8988T (cell line): ENCODE measurements around the gene CC2D1B.
A peak's percentile ranks its signal among the peaks of the same experiment; 100 is the strongest.
"Not testable (repeated sequence)": the region's sequence is repeated elsewhere in the genome, so short reads cannot be mapped to it uniquely, and the experiment has no call there.

Experiments used
- DNase-seq: peaks from one replicate; pipeline ENCODE4 v3.0.0; 2011

CC2D1B gene, protein sequence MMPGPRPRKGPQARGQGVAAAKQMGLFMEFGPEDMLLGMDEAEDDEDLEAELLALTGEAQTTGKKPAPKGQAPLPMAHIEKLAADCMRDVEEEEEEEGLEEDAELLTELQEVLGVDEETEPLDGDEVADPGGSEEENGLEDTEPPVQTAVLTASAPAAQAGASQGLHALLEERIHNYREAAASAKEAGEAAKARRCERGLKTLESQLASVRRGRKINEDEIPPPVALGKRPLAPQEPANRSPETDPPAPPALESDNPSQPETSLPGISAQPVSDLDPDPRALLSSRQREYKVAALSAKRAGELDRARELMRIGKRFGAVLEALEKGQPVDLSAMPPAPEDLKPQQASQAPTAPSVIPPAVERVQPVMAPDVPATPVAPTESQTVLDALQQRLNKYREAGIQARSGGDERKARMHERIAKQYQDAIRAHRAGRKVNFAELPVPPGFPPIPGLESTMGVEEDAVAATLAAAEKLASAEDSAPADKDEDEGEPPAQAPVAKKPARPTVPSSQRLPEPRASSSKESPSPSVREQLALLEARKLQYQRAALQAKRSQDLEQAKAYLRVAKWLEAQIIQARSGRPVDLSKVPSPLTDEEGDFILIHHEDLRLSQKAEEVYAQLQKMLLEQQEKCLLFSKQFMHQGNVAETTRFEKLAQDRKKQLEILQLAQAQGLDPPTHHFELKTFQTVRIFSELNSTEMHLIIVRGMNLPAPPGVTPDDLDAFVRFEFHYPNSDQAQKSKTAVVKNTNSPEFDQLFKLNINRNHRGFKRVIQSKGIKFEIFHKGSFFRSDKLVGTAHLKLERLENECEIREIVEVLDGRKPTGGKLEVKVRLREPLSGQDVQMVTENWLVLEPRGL

DNA sequence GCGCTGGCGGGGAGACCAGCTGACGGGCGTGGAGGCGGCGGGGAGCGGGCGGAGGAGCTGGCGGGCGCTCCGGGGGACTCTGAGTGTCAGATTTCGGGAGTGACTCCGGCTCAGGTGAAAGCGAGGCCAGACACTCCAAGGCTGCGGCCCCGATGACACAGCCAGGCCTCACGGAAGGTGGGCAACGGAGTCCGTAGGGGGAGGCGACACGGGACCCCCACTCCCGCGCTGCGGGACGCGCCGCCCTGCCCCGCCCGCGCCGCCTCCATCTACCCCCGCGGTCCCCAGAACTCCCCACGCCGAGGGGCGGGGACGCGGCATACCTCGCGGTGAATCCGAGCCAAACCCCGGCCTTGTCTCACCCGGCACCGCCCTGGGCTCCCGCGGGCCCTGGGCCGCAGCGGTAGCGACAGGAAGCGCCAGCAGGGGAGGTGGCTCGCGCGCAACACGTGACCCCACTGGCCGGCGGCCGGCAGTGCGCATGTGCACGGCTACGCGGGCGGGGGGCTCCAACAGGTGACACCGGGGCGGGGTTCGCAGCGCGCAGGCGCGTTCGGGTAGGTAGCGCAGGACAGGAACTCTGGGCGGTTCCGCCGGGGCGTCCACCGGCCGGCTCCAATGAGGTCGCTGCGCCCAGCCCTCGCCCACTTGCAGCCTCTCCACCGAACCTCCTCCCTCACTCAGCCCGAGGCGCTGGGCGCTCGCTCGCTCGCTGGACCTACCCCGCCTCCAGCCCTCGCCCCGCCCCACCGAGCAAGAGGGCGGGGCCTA lies at the start of gene CC2D1B:
Gene CC2D1B, minus strand, starts transcription at position 460 of the 771 bp plus-strand sequence. CDS start 1,585 bp downstream, outside the sequence.
- peak; percentile 94 for DNase-seq

DNA sequence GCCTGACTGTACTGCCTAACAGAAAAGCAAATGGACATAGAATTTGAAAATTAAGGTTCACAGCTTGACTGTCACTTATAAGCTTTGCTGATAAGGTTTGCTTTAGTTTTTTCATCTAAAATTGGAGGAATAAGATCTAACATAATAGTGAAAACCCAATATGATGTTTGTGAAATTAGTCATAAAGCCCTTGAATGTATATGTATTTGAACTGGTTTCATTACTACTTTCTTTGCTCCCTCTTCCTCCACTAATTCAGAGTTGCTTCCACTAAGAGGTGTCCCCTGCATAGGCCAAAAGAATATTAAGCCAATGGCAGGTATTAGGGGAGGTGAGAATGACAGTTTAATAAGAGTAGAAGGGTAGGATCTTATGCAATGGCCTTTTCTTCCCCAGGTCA lies 48.9 kb upstream of the CC2D1B start:
- DNase-seq, result no peak

DNA sequence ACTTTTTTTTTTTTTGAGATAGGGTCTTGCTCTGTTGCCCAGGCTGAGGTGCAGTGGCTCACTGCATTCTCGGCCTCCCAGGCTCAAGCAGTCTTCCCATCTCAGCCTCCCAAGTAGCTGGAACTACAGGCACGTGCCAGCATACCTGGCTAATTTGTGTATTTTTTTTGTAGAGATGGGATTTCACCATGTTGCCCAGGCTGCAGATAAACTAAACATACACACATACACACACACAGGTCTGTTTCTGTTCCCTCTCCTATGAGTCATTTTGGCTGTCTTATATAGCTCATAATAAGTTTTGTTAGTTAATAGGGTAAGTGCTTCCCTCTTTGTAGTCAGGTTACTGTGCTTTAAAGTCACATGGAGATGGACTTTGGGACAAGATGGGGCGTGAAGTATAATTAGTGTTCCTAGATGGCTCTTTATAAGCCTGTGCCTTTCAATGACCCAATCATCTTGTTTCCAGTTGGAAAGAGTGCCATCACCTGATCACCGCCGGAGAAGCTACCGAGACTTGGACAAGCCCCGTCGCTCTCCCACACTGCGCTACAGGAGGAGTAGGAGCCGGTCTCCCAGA lies 47.5 kb upstream of the CC2D1B start:
- no peak for DNase-seq

DNA sequence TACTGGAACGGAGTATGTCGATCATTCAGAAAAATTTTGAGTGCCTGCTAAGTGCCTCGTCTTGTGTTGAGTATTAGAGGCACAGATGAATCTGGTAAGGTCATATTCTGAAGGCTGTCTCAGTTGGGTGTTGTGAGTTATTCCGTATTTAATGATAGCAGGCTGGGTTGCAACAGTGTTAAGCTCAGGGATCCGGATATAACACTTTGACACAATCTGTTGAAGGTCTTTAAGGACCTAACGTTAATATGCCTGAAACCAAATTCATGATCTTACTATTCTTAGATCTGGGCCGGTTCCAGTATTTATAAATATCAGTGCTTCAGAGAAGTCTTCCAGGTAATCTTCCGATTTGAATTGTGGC lies 39.0 kb upstream of the CC2D1B start:
- no peak for DNase-seq

DNA sequence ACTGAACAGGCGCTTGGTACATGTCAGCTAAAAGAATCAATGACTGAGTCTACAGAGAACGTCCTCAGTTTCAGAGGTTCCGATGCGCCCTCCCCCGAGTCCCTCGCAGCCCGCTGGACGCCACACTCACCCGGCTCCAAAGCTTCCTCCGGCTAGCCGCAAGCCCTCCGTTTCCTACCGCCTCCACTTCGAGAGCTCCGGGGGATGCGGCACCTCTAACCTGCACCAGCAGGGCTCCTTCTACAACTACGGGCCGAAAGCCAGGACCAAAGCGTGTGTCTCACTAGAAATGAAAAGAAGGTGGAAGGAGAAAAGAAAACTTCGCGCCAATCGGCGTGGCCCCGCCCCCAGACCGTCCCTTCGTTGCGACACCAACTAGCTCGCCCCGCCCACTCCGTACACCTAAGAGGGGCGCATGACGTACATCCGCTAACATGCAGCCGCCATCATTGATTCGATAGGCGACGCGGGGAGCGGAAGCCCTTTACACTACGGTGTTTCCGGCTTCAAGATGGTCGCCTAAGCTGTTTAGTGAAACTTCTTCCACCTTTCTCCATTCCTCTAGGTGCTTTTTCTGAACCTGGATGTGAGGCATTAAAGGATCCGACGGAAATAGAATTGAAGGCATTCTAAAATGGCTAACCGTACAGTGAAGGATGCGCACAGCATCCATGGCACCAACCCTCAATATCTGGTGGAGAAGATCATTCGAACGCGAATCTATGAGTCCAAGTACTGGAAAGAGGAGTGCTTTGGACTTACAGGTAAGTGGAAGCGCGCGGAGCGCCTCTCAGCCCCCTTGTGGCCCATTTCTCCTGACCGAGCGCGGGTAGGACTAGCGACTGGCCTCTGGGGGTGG lies 38.3 kb upstream of the CC2D1B start, which contains the start of the genes ORC1 and PRPF38A:
Gene ORC1, minus strand, starts transcription at position 308 of the 859 bp plus-strand sequence. CDS start 2,200 bp downstream, outside the sequence.
Gene PRPF38A, plus strand, starts transcription at position 487 of the 859 bp plus-strand sequence. Its CDS starts 148 bp downstream, at position 635.
- DNase-seq, result peak; percentile 44

DNA sequence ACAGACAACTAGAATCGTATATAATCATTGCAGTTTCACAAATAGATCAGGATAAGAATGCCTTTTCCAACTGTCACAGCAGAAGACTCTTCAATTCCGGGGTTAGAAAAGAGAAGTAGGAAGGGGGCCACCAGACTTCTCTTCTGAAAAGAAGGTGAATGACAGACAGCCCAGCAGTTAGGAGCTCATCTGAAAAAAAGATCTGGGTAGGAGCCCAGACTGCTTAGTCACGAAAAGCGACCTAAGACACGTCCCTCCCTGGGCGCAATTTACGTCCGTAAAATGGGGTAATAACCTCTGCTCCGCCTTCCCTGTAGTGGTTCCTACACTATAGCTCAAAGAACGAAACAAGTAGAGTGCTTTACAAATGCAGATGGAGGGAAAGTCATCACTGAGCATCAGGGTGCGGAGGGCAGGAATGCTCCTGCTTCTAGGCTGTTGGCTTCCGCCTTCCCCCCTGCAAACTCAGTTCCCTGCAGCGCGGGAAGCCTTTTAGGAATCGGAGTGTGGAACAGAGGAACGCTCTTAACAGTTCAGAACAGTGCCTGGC lies 37.6 kb upstream of the CC2D1B start:
- DNase-seq, result peak; percentile 13

DNA sequence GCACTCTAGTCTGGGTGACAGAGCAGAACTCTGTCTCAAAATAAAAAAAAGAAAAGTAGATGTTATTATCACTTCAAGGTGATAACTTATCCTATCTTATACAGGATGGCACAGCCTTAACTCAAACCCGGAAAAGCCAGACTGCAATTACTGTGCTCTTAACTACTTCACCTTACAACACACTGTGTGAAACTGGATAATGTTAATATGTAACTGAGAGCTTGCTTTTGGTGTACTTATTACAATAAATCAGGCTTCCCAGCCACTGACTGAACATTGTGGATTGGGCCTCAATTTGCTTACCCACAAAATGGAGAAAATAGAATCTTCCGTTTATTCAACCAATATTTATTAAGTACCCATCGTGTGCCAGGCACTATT lies 36.8 kb upstream of the CC2D1B start:
- DNase-seq, result no peak

DNA sequence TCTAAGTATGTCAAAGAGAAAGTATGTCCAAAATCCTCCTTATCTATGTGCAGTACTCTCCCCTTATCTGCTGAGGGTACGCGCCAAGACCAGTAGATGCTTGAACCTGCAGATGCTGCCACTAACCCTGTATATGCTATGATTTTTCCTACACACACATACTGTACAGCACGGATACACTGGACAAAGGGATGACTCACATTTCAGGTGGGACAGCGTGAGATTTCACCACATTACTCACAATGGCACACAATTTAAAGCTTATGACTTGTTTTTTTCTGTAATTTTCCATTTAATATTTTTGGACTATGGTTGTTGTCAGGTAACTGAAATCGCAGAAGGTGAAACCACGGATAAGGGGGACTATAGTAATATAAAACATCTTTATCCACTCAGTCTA lies 34.1 kb upstream of the CC2D1B start:
- DNase-seq, result no peak

DNA sequence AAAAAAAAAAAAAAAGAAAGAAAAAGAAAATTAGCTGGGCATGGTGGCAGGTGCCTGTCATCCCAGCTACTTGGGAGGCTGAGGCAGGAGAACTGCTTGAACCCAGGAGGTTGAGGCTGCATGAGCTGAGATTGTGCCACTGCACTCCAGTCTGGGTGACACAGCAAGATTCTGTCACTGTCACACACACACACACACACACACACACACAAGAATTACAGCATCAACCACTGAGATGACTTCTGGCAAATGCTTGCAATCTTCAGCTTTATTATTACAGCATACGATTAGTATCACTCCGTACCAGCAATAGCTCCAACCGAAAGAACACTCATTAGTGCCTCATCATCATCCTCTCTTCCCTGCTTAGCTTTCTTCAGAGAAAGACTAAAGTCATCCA lies 33.6 kb upstream of the CC2D1B start:
- no peak for DNase-seq

DNA sequence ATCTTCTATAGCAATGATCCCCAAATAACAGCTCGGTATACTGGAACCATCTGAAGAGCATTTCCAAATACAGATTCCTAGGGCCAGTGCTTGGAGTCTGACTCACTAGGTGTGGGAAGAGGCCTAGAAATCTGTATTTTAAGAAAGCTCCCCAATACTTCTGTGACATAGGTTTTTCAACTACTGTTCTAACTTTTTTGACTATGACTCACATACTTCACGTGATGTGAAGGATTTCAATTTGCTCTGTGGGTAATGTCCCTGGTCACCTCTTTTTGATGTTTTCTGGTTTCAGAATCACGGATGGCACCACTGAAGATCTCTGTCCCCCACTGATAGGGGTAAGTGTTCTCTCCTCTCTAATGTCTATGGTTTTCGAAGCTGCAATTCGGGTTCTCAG lies 27.2 kb upstream of the CC2D1B start:
- DNase-seq, result no peak

DNA sequence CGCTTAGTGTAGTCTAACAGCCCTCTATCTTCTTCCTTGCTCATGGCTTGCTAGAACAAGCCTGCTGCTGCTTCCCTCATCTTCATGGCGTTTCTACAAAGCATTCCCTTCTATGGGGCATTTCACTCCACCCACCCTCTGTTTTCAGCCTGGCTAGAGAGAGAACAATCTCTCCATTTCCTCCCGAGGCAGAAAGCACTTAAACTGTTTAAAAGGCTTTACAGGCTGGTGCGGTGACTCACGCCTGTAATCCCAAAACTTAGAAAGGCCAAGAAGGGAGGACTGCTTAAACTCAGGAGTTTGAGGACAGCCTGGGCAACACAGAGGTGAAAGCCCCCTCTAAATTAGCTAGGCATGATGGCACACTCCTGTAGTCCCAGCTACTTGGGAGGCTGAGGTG lies 20.5 kb upstream of the CC2D1B start:
- no peak for DNase-seq

DNA sequence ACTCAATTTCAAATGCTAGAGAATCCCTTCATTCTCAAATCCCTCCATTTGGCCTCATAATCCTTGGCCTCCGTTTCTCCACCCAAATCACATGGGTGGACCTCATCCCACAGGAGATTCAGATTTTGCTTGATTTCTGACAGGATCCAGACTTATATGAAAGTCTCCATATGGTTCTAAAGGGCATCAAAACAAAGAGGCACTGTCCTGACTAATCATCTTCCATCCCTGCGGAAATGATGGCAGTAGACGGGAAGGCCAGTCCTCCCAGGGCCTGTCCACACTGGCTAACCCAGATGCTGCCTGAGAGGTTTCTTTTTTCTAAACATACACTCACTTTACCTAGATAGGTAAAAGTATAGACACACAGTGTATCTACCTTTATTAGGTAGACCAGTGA lies 19.4 kb upstream of the CC2D1B start:
- no peak for DNase-seq

DNA sequence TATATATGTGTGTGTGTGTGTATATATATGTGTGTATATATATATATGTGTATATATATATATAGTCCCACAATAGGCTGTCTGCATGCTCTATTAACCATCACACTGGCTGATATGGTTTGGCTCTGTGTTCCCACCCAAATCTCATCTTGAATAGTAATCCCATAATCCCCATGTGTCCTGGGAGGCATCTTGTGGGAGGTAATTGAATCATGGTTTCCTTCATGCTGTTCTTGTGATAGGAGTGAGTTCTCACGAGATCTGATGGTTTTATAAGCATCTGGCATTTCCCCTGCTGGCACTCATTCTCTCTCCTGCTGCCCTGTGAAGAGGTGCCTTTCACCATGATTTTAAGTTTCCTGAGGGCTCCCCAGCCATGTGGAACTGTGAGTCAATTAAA lies 3.8 kb upstream of the CC2D1B start:
- DNase-seq, result not testable (repeated sequence)

DNA sequence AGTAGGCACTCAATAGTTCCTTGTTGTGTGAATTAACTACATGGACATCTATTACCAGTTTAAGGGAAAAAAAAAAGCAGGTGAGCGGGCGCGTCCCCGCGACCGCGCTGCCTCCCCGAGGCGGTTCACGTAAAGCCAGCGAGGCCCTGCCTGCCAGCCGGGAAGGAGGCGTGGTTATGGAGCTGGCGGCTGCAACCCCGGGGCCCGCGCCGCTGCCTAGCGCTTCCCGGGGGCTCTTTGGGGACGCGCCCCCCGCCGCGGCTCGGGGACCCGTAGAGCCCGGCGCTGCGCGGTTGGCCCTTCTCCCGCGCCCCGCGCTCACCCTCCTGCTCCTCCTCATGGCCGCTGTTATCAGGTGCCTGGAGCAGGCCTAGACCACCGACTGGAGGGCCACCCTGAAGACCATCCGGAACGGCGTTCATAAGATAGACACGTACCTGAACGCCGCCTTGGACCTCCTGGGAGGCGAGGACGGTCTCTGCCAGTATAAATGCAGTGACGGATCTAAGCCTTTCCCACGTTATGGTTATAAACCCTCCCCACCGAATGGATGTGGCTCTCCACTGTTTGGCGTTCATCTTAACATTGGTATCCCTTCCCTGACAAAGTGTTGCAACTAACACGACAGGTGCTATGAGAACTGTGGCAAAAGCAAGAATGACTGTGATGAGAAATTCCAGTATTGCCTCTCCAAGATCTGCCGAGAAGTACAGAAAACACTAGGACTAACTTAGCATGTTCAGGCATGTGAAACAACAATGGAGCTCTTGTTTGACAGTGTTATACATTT lies 2.6 kb upstream of the CC2D1B start:
- DNase-seq, result peak; percentile 68

DNA sequence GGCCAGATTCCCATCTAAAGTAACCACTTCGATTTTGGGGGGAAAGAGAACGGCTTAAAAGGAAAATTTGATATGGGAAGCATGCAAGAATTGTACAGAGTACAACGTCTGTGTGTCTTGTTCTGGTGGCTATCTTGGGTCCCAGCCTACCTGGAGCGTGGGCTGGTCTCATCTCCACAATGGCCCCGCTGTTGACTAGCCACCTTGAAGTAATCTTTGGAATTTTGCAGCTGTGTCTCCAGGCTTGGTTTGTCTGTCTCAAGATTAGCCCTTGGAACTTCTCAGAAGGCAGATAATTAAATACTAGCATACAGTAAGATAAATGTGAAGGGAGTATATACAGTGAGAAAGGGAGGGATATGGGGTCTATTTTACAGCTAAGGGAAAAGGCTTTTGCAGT lies 1.3 kb upstream of the CC2D1B start:
- DNase-seq, result no peak

DNA sequence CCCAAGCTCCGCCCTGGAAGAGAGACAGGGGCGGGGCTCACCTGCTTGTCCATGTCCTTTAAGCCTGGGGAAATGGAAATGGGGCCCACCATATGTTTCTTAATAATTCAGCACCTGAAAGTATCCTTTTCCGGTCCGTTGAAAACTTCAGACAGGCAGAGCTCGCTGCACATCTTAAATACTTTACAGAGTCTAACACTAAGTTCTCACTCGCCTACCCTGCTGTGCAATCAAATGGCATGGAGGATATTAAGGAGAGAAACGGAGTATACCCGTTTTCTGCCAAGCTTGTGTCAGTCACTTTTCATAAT lies 467 bp upstream of the CC2D1B start:
- no peak for DNase-seq

DNA sequence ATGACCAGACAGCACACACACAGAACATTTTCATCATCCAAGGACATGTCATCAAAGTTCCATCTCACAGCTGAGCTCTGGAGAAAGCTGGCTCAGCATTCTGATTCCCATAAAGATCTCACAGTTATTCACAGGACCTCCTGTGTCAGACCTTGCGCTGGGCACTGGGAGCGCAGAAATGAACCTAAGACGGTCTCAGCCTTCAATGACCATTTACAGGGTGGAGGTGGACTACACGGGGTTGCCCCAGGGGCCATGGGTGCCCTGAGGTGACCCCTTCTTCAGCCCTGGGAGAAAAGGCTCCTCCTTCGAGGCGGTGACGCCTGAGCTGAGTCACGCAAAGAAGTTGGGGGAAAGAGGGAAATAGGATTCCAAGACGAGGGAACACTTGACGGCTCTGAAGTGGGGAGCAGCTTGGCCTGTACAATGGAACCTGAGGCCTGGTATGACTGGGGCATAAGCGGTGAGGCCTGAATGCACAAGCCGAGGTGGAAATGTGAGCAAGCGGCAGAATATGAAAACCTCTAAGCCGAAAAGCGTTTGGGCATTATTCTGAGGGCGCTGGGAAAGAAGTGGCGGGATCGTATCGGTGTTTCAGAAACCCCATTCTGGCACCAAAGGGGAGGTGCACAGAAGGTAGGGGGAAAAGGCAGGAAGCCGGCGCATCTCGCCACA lies 797 bp downstream of the CC2D1B start:
- DNase-seq, result no peak

DNA sequence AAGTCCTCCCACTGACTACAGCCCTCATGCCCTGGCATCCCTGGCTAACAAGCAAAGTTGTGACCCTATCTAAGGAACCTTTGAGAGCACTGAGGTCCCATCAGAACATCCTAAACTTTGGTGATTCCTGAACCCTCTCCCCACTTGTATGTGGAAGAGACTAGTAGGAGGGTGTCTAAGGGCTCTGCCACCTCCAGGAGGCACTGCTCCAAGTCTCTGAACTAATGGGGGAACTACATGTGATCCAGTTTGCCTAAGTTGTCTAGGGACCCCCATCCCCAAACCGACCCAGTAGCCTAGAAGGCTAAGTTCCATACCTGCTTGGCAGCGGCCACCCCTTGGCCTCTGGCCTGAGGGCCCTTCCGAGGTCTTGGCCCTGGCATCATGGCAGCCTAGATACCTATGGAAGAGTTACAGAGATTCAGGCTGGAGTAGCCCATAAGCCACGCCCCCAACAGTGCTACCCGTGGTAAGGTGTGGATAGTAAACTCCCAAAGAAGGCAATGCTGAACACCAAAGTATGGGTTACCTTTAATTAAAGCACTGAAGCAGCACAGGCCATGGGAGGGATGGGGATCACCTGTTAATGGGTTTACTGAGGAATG lies 1.7 kb downstream of the CC2D1B start:
- no peak for DNase-seq

DNA sequence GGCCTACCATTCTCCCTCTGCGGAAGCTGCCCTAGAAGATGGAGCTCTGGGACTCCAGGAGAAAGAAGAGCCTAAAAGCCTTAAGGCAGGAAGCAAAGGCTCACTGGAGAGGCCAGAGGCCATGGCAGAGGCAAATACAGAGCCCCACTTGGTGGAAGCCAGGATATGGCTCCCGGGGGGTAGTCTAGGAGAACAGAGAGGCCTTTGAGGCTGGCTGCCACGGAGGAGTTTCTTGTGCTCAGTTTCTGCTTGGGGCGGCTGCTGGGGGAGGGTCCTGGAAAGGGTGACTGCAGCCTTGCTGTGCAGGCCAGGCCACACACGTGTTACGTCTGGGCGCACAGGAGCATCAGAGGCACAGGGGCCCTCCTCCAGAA lies 5.4 kb downstream of the CC2D1B start:
- no peak for DNase-seq
